Right atrium auricular region (tissue), 2 donors: Measurements from ENCODE around the gene L3MBTL4. TPM values are rescaled to one million over a fixed set of nuclear protein-coding genes. Genes with fewer than 3 reads are reported as not detected.
A peak's percentile ranks its signal among the peaks of the same experiment; 100 is the strongest.

ENCODE experiments used
- DNase-seq: peaks from one replicate; pipeline ENCODE4 v3.0.0-alpha.2; 2019; ENCODE audit warnings: low spot score
- H3K27ac ChIP-seq, 2 donors: fragments of 200-600 bp; sonication (generic); 1 replicate in 1 of 2; 2 replicates in 1 of 2; pipeline ENCODE4 v1.5.1; 2016 to 2019
- H3K27me3 ChIP-seq, 2 donors: fragments of 200-600 bp; sonication (generic); one replicate each; pipeline versions ENCODE4 v1.5.1 to v1.6.0; 2017 to 2019
- H3K36me3 ChIP-seq: fragments of 200-600 bp; sonication (generic); one replicate; pipeline ENCODE4 v1.5.1; 2016
- H3K4me1 ChIP-seq, 2 donors: fragments of 200-600 bp; sonication (generic); one replicate each; pipeline versions ENCODE4 v1.5.1 to v1.6.0; 2017 to 2019
- H3K4me3 ChIP-seq, 2 donors: fragments of 200-600 bp; sonication (generic); 1 replicate in 1 of 2; 2 replicates in 1 of 2; pipeline ENCODE4 v1.5.1; 2017 to 2019; ENCODE audit warnings: mild to moderate bottlenecking in 1 of 2, moderate library complexity in 1 of 2
- H3K9me3 ChIP-seq, 2 donors: fragments of 200-600 bp; sonication (generic); one replicate each; pipeline ENCODE4 v1.5.1; 2019
- CTCF ChIP-seq, 2 donors: fragments of 200-600 bp; sonication (generic); IDR thresholded peaks; one replicate each; pipeline ENCODE4 v1.5.1; 2019; ENCODE audit warnings: antibody characterized with exemption in 2 of 2
- total RNA-seq, 2 donors: library from RNA; depleted of rRNA; stranded (reverse); fragments of >200 nt; gene quantifications; one replicate each; pipeline ENCODE4 v1.1.0, GENCODE V29; 2016

The L3MBTL4 gene
- total RNA-seq, 2 donors from 2014 or later: 6.6 to 10.5 TPM

- TF ChIP-seq CTCF (IDR thresholded peaks at IDR 0.05): no peak
- H3K4me3 ChIP-seq: no peak overlapping the region
- no peak overlapping the region for H3K27ac ChIP-seq
- H3K27me3 ChIP-seq: no peaks in the 10 kb centered on the region
- no peaks in the 10 kb centered on the region for H3K36me3 ChIP-seq
- H3K4me1 ChIP-seq: peaks cover 0 to 28% of the 10 kb centered on the region in 2 donors
- no peaks in the 10 kb centered on the region for H3K9me3 ChIP-seq
- no peak for DNase-seq
Observed at GRCh38 chr18:6374935-6375529, 39.7 kb downstream of the L3MBTL4 start.

- no peak for DNase-seq
- no peak for TF ChIP-seq CTCF (IDR thresholded peaks at IDR 0.05)
- no peak overlapping the region for H3K4me3 ChIP-seq
- H3K4me1 ChIP-seq: peaks cover 0 to 28% of the 10 kb centered on the region in 2 donors
- no peaks in the 10 kb centered on the region for H3K36me3 ChIP-seq
- H3K27me3 ChIP-seq: no peaks in the 10 kb centered on the region
- no peaks in the 10 kb centered on the region for H3K9me3 ChIP-seq
- H3K27ac ChIP-seq: peak overlapping the region in 1 of 2 donors; percentile 35
Observed at GRCh38 chr18:6374340-6374739, 40.4 kb downstream of the L3MBTL4 start.

- Histone ChIP-seq H3K27ac (no peak overlapping the region), H3K9me3 (no peaks in the 10 kb centered on the region), H3K4me1 (peaks cover 0 to 28% of the 10 kb centered on the region in 2 donors), H3K36me3 (no peaks in the 10 kb centered on the region), H3K4me3 (no peak overlapping the region), H3K27me3 (no peaks in the 10 kb centered on the region)
- no peak for DNase-seq
- no peak for TF ChIP-seq CTCF (IDR thresholded peaks at IDR 0.05)
Observed at GRCh38 chr18:6373187-6373586, 41.5 kb downstream of the L3MBTL4 start.

GRCh38 chr18:6370886-6371635 is 43.6 kb downstream of the L3MBTL4 start:
- no peak overlapping the region for H3K4me3 ChIP-seq
- no peak for DNase-seq

GRCh38 chr18:6370410-6370809 is 44.3 kb downstream of the L3MBTL4 start:
- TF ChIP-seq CTCF (IDR thresholded peaks at IDR 0.05): no peak
- no peak overlapping the region for H3K4me3 ChIP-seq
- no peaks in the 10 kb centered on the region for H3K9me3 ChIP-seq
- H3K36me3 ChIP-seq: no peaks in the 10 kb centered on the region
- H3K4me1 ChIP-seq: peaks cover 0 to 38% of the 10 kb centered on the region in 2 donors
- DNase-seq: no peak
- H3K27me3 ChIP-seq: no peaks in the 10 kb centered on the region
- H3K27ac ChIP-seq: peak overlapping the region in 1 of 2 donors; percentile 24

More at GRCh38 chr18:6370886-6371635, 43.6 kb downstream of the L3MBTL4 start:
- H3K27me3 ChIP-seq: no peaks in the 10 kb centered on the region
- no peaks in the 10 kb centered on the region for H3K9me3 ChIP-seq
- H3K4me1 ChIP-seq: peaks cover 0 to 38% of the 10 kb centered on the region in 2 donors
- H3K27ac ChIP-seq: peak overlapping the region in 1 of 2 donors; percentile 24
- TF ChIP-seq CTCF (IDR thresholded peaks at IDR 0.05): no peak
- no peaks in the 10 kb centered on the region for H3K36me3 ChIP-seq
